HepG2 (cell line): Measurements from ENCODE around the gene SNRPD2. TPM values are rescaled to one million over a fixed set of nuclear protein-coding genes. Genes with fewer than 3 reads are reported as not detected.

Experiments
- ATAC-seq: fragments of 200-7000 bp; cut with Tn5 transposase; 3 replicates; pipeline ENCODE4 v1.9.1; 2020; ENCODE audit warnings: mild to moderate bottlenecking, moderate library complexity
- BruUV-seq: library from RNA; stranded (reverse); fragments of 400-500 nt; replicated peaks from 2 replicates; lab custom pipeline; 2021; lab: Mats Ljungman, UMichigan
- CTCF ChIA-PET: fragments of 300-600 bp; formaldehyde crosslinking; extraction: SDS; loops from one replicate; lab custom pipeline; 2021; ENCODE audit warnings: low total read pairs, inconsistent platforms, low intra/inter-chr PET ratio; lab: Yijun Ruan, JAX
- POLR2A ChIA-PET: fragments of 350-600 bp; sonication (Branson Sonifier 250); formaldehyde crosslinking; loops from one replicate; lab custom pipeline; 2020; ENCODE audit warnings: antibody characterized with exemption, inconsistent platforms; lab: Yijun Ruan, JAX
- DNase-seq: peaks from one replicate; pipeline ENCODE4 v3.0.0-alpha.2; 2015; ENCODE audit warnings: low spot score
- FAIRE-seq: peaks from 3 replicates; lab custom pipeline; 2011; peaks lifted over from hg19 to GRCh38; lab: Jason Lieb, UNC
- H2AFZ ChIP-seq: one replicate; pipeline ENCODE4 v1.6.1; 2011; ENCODE audit warnings: low read length, inconsistent platforms
- H3K27ac ChIP-seq: fragments of 300-600 bp; 3 replicates; pipeline ENCODE4 v1.8.0; 2011; ENCODE audit warnings: mixed run types, mild to moderate bottlenecking, mixed read lengths, low read length, inconsistent platforms; ENCODE audit not compliant: insufficient read depth; ENCODE audit errors: extremely low read length
- H3K27me3 ChIP-seq, 2 experiments: fragments of 200-600 bp in 1 of 2; 2 replicates in 1 of 2; 3 replicates in 1 of 2; pipeline versions ENCODE4 v1.6.0 to v1.8.0; 2011; ENCODE audit warnings: low read length in 2 of 2, mild to moderate bottlenecking in 2 of 2, moderate library complexity in 2 of 2, inconsistent platforms in 1 of 2; ENCODE audit not compliant: insufficient read depth in 2 of 2, control insufficient read depth in 1 of 2
- H3K36me3 ChIP-seq, 2 experiments: fragments of 200-600 bp in 1 of 2; replicated peaks in 1 of 2; 2 replicates in 1 of 2; 3 replicates in 1 of 2; pipeline versions ENCODE4 v1.5.1 to v1.8.0; 2011; ENCODE audit warnings: low read length in 2 of 2, inconsistent platforms in 1 of 2; ENCODE audit not compliant: insufficient read depth in 2 of 2, control insufficient read depth in 1 of 2
- H3K4me1 ChIP-seq: 2 replicates; pipeline ENCODE4 v1.5.1; 2012; ENCODE audit warnings: low read length, inconsistent platforms; ENCODE audit not compliant: insufficient read depth
- H3K4me2 ChIP-seq: 2 replicates; pipeline ENCODE4 v1.6.0; 2011; ENCODE audit warnings: low read depth, low read length, inconsistent platforms
- H3K4me3 ChIP-seq, 3 experiments: fragments of 200-600 bp in 1 of 3; sonication (generic), shearing (Covaris generic) in 1 of 3; replicated peaks in 1 of 3; 2 replicates each; pipeline ENCODE4 v1.5.1; 2011 to 2016; ENCODE audit warnings: low read length in 3 of 3, inconsistent platforms in 2 of 3, low read depth in 2 of 3, mild to moderate bottlenecking in 2 of 3, control low read depth in 1 of 3, mixed read lengths in 1 of 3; ENCODE audit not compliant: insufficient read depth in 1 of 3
- H3K79me2 ChIP-seq: one replicate; pipeline ENCODE4 v1.6.1; 2011; ENCODE audit warnings: low read length, inconsistent platforms; ENCODE audit not compliant: insufficient read depth
- H3K9ac ChIP-seq: 2 replicates; pipeline ENCODE4 v1.6.0; 2011; ENCODE audit warnings: mild to moderate bottlenecking, low read depth, low read length, inconsistent platforms; ENCODE audit not compliant: insufficient read depth
- H3K9me3 ChIP-seq: 2 replicates; pipeline ENCODE4 v1.5.1; 2012; ENCODE audit warnings: mild to moderate bottlenecking, low read length
- H4K20me1 ChIP-seq: 2 replicates; pipeline ENCODE4 v1.6.0; 2011; ENCODE audit warnings: inconsistent platforms, mild to moderate bottlenecking, low read length, moderate library complexity; ENCODE audit not compliant: insufficient read depth
- AGO2 ChIP-seq: fragments of 200-400 bp; formaldehyde crosslinking; optimal IDR thresholded peaks from 2 replicates; pipeline ENCODE3; 2017; ENCODE audit warnings: mild to moderate bottlenecking, low read depth, low read length, moderate library complexity
- CEBPZ ChIP-seq: IDR thresholded peaks from 2 replicates; pipeline ENCODE4 v1.6.1; 2012; ENCODE audit warnings: low read length, improper control_type of control experiment
- IRF9 ChIP-seq: sonication (generic); formaldehyde crosslinking; IDR thresholded peaks from 2 replicates; pipeline ENCODE4 v1.8.0; 2022; ENCODE audit warnings: missing genetic modification reagents, mild to moderate bottlenecking, borderline replicate concordance
- KAT2B ChIP-seq: fragments of 150-350 bp; IDR thresholded peaks from 2 replicates; pipeline ENCODE4 v1.6.1; 2014; ENCODE audit warnings: low read depth, low read length, borderline replicate concordance
- PCBP1 ChIP-seq: fragments of 200-400 bp; formaldehyde crosslinking; IDR thresholded peaks from 2 replicates; pipeline ENCODE4 v1.6.1; 2017; ENCODE audit warnings: mild to moderate bottlenecking, low read depth, low read length, borderline replicate concordance
- ZBTB39 ChIP-seq: sonication (generic); formaldehyde crosslinking; IDR thresholded peaks from 2 replicates; pipeline ENCODE4 v1.5.0; 2020; ENCODE audit warnings: missing genetic modification reagents
- ZEB1 ChIP-seq: IDR thresholded peaks from 2 replicates; pipeline ENCODE4 v1.6.1; 2012; ENCODE audit warnings: mild to moderate bottlenecking, low read depth, inconsistent platforms; ENCODE audit not compliant: insufficient replicate concordance
- WGBS: methylation state at CpG from one replicate; pipeline ENCODE4 v1.1.6; 2017; ENCODE audit warnings: low lambda C conversion rate; 5-methylcytosine and 5-hydroxymethylcytosine counted together
- in situ Hi-C: cut with HindIII; loops from 2 replicates; pipeline ENCODE4 v1.10.0; 2017; ENCODE audit warnings: low pct_unique_long_range_greater_than_20kb; ENCODE audit not compliant: extremely low pct_ligation_motif_present
- intact Hi-C: fragments of 100-400 bp; cut with micrococcal nuclease; formaldehyde crosslinking; loops from one replicate; pipeline ENCODE4 v1.10.0; 2022; ENCODE audit not compliant: unreplicated experiment
- polyA plus RNA-seq, 8 experiments: library from polyadenylated mRNA; depleted of rRNA in 3 of 8; stranded (reverse) in 7 of 8; unstranded in 1 of 8; fragments of >200 nt; fragmentation: Illumina TruSeq in 4 of 8; extraction: Trizol in 4 of 8; gene quantifications; 2 replicates each; pipeline versions ENCODE4 v1.2.1 to v1.2.3, GENCODE V29; 2011 to 2016; ENCODE audit warnings: low read depth in 4 of 8, missing spikeins in 1 of 8, mixed read lengths in 1 of 8; ENCODE audit not compliant: insufficient read depth in 1 of 8
- total RNA-seq, 5 experiments: library from RNA; depleted of rRNA; stranded (reverse); fragments of >200 nt; fragmentation: Illumina TruSeq; extraction: Trizol; gene quantifications; 2 replicates each; pipeline ENCODE4 v1.2.3, GENCODE V29; 2016; ENCODE audit warnings: low read depth in 1 of 5

SNRPD2 gene
- total and polyA plus RNA-seq, 2 of the 13 experiments (the other 11 are each of a cell fraction or from before 2014, with no cell fraction given): 299 to 485 TPM

GRCh38 chr19:45705115-45705514, 13.4 kb upstream of the SNRPD2 start:
- Histone ChIP-seq H3K27ac (no peak overlapping the region), H3K9me3 (no peaks in the 10 kb centered on the region), H3K79me2 (no peaks in the 10 kb centered on the region), H3K4me1 (no peaks in the 10 kb centered on the region), H3K9ac (no peak overlapping the region), H3K27me3 (no peaks in the 10 kb centered on the region), H3K4me2 (no peak overlapping the region), H3K4me3 (no peak overlapping the region), H2AFZ (no peak overlapping the region), H3K36me3 (peaks cover 7 to 12% of the 10 kb centered on the region in 2 experiments; a peak in 4 of 5 replicates), H4K20me1 (no peaks in the 10 kb centered on the region)
- no TSS peak for BruUV-seq
- intact Hi-C loops: no loop called here
- FAIRE-seq (no peak), ATAC-seq (no peak), DNase-seq (no peak)
- ChIA-PET CTCF (no interaction called here), POLR2A (interaction anchor here (4.9 kb wide), 1 partner anchor 12 kb away, joined by 24 read pairs; no protein-coding TSS in a partner anchor)
- TF ChIP-seq AGO2 (peak; percentile 9), ZBTB39 (CRISPR knock-in tag) (no peak), ZEB1 (no peak), IRF9 (CRISPR knock-in tag) (no peak), CEBPZ (no peak), KAT2B (no peak), PCBP1 (no peak)
- in situ Hi-C loops: no loop called here
- WGBS: 87% methylated on average over 9 of the region's 9 CpGs
